ENCODE measurements around the gene CSGALNACT2.

Gene CSGALNACT2

DNA sequence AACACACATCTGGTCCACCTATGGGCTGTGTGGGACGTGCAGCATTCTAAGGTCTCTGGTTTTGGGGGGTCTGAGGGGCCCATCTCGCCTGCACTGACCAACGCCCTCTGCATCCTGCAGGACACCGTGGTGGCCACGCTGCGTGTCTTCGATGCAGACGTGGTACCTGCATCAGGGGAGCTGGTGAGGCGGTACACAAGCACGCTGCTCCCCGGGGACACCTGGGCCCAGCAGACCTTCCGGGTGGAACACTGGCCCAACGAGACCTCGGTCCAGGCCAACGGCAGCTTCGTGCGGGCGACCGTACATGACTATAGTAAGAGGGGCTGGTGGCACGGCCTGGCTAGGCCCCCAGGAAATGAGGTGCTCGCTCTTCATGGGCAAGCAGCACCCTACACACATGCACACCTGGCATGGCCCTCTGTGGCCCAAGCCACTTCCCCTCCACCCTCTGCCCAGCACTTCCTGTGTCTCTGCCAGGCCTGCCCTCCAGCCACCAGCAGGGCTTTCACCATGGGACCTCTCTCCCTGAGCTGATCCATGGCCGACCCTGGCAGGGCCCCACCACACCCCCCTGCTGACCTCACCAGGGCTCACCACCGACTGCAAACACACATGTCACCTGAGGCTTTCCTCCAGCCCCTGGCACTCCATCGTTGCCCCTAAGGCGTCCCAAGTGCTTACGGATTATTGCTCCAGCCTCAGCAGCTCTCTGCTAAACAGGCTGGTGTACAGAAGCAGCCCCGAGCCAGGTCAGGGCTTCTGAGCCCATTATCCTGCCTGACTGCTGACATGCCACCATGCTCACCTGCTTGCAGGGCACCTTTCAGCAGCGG is 31.8 kb upstream of the CSGALNACT2 start:
- TF ChIP-seq, protein P1, sequence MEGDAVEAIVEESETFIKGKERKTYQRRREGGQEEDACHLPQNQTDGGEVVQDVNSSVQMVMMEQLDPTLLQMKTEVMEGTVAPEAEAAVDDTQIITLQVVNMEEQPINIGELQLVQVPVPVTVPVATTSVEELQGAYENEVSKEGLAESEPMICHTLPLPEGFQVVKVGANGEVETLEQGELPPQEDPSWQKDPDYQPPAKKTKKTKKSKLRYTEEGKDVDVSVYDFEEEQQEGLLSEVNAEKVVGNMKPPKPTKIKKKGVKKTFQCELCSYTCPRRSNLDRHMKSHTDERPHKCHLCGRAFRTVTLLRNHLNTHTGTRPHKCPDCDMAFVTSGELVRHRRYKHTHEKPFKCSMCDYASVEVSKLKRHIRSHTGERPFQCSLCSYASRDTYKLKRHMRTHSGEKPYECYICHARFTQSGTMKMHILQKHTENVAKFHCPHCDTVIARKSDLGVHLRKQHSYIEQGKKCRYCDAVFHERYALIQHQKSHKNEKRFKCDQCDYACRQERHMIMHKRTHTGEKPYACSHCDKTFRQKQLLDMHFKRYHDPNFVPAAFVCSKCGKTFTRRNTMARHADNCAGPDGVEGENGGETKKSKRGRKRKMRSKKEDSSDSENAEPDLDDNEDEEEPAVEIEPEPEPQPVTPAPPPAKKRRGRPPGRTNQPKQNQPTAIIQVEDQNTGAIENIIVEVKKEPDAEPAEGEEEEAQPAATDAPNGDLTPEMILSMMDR (IDR thresholded peaks at IDR 0.05; ENCODE audit: low read depth, low read length), result no peak
- H3K4me3 ChIP-seq (replicated peaks in 1 of 2; ENCODE audit: low read depth in 2 of 2, low read length in 2 of 2), result no peak overlapping the region
- DNase-seq (ENCODE audit: low read depth in 2 of 2), result no peak

DNA sequence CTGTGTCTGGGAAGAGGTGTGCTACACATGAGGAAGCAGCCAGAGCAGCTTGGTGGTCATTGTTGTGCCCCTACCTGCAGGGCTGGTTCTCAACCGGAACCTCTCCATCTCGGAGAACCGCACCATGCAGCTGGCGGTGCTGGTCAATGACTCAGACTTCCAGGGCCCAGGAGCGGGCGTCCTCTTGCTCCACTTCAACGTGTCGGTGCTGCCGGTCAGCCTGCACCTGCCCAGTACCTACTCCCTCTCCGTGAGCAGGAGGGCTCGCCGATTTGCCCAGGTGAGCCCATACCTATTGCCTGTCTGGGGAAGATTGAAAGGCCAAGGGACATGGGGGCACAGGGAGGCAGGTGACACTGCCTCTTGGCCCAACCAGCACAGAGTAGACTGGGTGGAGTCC is 29.3 kb upstream of the CSGALNACT2 start:
- DNase-seq (ENCODE audit: low read depth in 2 of 2), result no peak
- TF ChIP-seq, protein P1 (IDR thresholded peaks at IDR 0.05; ENCODE audit: low read depth, low read length), result no peak

DNA sequence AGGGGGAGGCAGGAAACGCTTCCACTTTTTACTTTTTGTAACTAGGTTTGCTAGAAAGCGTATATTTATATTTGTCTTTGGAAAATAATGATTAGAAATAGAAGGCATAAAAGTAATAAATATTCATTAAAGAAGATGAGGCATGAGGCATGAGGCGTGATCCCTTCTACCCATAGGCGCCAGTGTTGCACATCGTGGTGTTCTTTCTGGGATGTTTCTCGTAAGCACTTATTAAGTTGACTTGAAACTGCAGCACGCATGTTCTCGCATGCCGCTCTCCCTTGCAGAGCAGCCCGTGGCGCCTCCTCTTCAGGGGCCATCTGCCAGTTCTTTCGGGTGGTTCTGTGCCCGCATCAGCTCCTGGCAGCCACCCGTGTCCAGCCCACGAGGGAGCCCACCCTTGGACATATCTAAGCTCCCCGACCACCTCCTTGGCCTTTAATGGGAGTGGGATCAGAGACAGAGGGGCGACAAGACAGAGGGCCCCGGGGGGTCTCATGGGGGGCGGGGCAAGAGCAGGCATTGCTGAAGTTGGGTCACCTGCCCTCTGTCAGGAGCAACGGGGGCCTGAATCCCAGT is 28.5 kb upstream of the CSGALNACT2 start:
- DNase-seq (ENCODE audit: low read depth in 2 of 2), result no peak
- TF ChIP-seq, protein P1 (IDR thresholded peaks at IDR 0.05; ENCODE audit: low read depth, low read length), result no peak
- no peak overlapping the region for H3K4me3 ChIP-seq (replicated peaks in 1 of 2; ENCODE audit: low read depth in 2 of 2, low read length in 2 of 2)

More for the DNA sequence above, 29.3 kb upstream of the CSGALNACT2 start:
- no peak overlapping the region for H3K4me3 ChIP-seq (replicated peaks in 1 of 2; ENCODE audit: low read depth in 2 of 2, low read length in 2 of 2)

DNA sequence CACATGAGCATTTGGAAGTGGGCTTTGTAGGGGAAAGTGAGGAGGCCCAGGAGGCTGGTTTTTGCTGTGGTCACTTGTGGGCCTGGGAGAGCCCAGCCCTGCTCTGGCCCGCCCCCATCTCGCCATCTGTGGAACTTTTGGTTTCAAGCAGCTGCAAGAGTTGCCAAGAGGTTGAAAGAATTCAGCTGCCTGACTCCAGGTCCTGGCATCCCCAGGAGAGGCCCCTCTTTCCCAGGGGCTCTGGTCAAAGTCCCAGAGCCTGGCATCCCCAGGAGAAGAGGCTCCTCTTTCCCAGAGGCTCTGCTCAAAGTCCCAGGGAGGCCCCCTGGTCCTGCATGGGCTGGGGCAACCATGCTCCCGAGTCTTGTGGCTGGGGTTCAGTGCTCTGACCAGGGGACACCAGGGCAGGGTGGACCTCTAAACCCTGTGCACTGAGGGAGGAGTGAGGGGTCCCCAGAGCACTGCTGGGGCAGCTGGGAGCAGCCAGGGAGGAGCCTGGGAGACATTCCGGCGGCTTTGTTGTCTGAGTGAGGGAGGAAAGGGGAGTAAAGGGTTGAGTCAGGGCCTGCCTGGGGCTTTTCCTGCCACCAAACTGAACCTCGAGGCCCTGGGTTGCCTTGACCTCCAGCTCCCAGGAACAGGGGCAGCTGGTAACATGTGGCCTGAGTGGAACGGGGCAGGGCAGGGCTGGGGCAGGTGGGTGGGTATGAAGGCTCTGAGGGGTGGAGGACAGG is 27.7 kb upstream of the CSGALNACT2 start:
- TF ChIP-seq, protein P1 (IDR thresholded peaks at IDR 0.05; ENCODE audit: low read depth, low read length), result no peak

DNA sequence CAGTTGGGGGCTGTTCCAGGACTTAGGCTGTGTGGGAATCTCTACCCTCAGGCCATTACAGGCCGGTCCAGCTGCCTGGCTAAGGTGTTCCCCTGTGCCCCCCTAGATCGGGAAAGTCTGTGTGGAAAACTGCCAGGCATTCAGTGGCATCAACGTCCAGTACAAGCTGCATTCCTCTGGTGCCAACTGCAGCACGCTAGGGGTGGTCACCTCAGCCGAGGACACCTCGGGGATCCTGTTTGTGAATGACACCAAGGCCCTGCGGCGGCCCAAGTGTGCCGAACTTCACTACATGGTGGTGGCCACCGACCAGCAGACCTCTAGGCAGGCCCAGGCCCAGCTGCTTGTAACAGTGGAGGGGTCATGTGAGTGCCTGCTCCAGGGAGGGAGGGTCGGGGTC is 27.1 kb upstream of the CSGALNACT2 start:
- DNase-seq (ENCODE audit: low read depth in 2 of 2), result no peak
- TF ChIP-seq, protein P1 (IDR thresholded peaks at IDR 0.05; ENCODE audit: low read depth, low read length), result no peak
- H3K4me3 ChIP-seq (replicated peaks in 1 of 2; ENCODE audit: low read depth in 2 of 2, low read length in 2 of 2), result no peak overlapping the region

More for the DNA sequence above, 27.7 kb upstream of the CSGALNACT2 start:
- peak; percentile 50 to 80 for DNase-seq (ENCODE audit: low read depth in 2 of 2)
- H3K4me3 ChIP-seq (replicated peaks in 1 of 2; ENCODE audit: low read depth in 2 of 2, low read length in 2 of 2), result no peak overlapping the region

DNA sequence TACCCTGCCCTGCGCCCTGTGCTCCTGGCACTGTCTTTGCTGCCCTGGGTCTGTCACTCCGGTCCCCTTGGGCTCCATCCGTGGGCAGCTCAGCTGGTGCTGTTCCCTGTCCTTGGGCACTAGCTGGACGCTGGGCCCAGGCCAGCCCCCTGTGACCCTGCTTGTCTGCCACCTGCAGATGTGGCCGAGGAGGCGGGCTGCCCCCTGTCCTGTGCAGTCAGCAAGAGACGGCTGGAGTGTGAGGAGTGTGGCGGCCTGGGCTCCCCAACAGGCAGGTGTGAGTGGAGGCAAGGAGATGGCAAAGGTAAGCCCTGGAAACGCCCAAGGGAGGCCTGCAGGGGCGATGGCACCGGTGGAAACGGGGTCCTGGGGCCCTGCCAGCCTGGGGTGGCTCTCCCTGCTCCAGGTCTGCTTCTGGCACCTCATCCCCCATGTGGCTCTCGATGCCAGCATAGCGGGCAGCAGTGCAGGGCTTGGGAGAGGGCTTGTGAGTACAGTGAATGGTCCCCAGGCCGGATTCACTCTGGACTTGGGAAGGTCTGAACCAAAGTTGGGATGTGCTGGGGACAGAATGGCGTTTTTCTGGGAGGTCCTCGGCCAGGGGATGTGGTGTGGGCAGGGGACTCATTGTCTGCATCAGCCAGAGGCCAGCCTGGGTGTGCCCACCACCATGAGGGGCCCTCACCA is 26.2 kb upstream of the CSGALNACT2 start:
- H3K4me3 ChIP-seq (replicated peaks in 1 of 2; ENCODE audit: low read depth in 2 of 2, low read length in 2 of 2), result no peak overlapping the region
- TF ChIP-seq, protein P1 (IDR thresholded peaks at IDR 0.05; ENCODE audit: low read depth, low read length), result no peak
- no peak for DNase-seq (ENCODE audit: low read depth in 2 of 2)
